NCI-H82 (cell line): ENCODE data around the gene AJUBA.
"Not testable (repeated sequence)": the region's sequence is repeated elsewhere in the genome, so short reads cannot be mapped to it uniquely, and the experiment has no call there.

Experiments used
- DNase-seq: peaks from one replicate; lab custom pipeline; 2025; lab: John Stamatoyannopoulos, UW

Gene AJUBA

GRCh38 chr14:23006188-23006534 lies 23.8 kb upstream of the AJUBA start:
- no peak for DNase-seq

- no peak for DNase-seq
Measured at GRCh38 chr14:23005451-23006187, 23.3 kb upstream of the AJUBA start.

GRCh38 chr14:23004274-23004673 lies 21.9 kb upstream of the AJUBA start:
- not testable (repeated sequence) for DNase-seq

GRCh38 chr14:23002592-23002991 lies 20.2 kb upstream of the AJUBA start:
- no peak for DNase-seq

- DNase-seq, result no peak
Measured at GRCh38 chr14:23000860-23001259, 18.5 kb upstream of the AJUBA start.

DNA sequence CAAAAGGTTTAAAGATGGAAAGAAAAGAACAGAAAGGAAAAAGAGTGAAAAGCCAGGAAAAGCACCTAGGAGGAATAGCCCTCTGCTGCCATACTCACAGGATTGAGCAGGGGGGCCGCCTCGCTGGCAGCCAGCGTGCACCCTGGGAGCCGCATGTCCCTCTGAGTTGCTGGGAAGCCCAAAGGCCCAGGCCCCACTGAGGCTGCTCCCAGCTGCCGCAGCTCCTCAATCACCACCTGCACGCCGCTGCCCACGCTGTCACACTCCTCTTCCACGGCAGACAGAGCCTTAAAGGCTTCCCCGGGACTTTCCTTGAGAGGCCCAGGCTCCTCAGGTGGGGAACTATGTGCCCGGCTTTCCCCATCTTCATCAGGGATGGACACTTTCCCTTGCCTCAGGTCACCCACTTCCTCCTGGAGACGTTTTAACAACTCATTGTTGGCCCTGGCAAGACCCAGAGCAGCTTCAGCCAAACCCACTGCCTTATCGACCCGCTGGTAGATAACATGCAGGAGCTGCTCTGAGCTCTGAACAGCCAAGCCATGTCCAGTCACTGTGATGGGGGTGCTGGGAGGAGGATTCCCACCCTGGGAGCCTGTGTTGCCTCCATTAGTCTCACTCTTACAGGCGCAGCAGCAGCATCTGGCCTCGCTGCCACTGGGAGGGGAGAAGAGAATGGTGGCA lies 16.1 kb upstream of the AJUBA start:
- no peak for DNase-seq

DNA sequence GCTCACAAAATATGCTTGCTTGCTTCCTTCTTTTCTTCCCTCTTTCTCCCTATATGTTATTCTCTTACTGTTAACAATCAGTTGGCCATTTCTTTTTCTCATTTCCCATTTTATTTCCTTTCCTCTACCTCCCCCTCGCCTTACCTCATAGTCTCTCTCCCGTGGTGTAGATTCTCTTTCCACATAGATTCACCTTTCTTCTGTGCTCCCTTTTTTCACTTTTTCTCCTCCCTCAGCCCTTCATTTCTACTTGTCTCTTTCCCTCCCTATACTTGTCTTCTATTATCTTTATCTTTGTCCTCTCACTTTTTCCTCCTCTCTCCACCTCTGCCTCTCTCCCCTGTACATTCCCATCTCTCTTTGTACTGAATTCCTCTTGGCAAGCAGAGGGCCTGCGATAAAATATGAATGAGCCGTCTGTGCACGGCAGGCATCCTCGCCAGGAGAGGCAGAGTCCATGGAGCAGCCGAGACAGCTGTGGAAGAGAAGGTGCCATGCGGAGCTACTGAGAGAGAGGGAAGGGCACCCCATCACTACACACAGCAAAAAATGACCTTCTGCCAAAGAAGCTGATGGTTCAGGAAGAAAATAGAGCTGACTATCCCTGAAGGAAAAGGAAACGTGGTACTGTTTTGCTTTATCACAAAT lies 15.4 kb upstream of the AJUBA start:
- no peak for DNase-seq

DNA sequence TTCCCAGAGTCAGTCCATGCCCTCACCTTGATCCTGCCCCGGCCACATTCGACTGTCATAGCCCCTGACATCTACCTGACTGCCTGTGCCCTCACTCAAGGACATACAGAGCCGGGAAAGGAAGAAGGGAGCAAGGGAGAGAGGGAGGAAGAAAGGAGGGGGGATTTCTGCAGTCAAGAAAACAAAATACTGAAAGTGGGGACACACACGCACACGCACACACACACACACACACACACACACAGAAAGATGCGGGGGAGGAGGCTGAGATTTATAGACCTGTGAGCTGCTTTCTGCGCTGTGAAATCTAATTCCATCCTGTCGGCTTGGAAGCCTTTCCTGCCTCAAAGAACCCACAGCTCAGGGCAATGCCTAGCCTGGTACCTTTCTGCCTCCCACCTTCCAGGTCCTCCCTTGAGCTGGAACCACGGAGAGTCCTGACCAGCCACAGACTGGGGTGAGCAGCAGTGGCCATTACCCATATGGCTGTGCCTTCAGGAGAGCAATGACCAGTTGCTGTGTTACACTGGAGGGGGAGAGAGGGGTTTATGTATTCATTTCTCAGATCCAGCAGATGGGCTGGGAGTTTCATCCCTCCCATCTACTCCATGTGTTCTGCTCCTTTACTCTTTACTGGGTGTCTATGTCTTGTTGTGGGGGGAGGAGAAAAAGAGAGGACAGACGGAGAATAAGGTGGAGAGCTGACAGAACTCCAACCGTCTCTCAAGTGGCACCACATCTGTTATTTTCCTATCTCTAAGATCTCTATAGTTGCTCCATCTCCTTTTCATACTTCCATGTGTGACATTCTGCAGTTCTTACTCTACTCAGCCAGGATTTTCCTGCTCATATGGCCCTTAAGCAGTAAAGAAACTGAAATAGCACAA lies 14.7 kb upstream of the AJUBA start:
- peak; percentile 81 for DNase-seq

DNA sequence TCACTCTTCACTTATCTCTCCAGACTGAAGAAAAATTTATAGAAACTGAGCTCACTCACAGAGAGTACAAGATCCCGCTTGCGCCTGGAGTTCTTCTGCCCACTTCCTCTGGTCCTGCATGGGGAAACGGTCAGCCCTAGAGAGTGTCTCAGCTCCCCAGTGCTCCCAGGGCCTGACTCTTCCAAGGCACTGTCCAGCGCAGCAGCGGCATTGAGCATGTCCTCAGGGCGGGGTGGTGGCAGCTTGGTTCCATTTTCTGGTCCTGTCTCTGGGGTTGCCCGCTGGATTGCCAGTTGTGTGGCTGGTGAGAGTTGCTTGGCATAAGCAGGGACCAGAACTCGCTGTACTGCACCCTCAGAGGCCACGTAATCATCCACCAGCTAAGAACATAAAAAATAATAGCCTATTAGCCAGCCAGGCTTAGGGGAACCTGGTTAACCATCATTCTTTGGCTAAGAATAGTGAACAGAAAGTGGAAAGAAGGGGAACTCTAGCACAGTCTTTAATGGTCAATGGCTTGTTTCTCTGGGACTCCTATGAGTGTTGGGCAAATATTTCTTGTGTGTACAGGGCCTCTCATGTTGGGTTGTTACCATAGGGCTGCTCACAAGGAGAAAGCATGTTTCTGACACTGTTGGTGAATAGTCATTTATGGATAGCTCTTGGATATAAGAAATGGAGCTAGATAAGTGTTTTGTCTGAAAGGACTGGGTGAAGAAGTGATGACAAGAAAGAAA lies 13.7 kb upstream of the AJUBA start:
- no peak for DNase-seq

GRCh38 chr14:22994762-22995275 lies 12.5 kb upstream of the AJUBA start:
- peak; percentile 67 for DNase-seq

GRCh38 chr14:22993517-22993916 lies 11.2 kb upstream of the AJUBA start:
- DNase-seq, result no peak

DNA sequence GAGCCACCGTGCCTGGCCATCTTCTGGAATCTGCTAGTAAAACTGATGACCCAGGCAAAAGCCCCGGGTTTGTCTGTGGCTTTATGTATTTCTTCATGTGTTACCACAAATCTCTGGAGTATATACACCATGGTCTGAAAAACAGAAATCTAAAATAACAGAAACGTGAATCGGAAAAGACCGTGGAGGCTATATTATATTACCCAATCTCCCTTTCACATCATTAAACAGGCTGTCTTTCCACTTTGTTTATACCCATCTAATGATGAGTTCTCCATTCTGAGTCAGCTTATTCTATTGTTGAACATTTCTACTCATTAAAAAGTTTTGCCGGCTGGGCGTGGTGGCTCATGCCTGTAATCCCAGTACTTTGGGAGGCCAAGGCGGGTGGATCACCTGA lies 9.5 kb upstream of the AJUBA start:
- no peak for DNase-seq

GRCh38 chr14:22987291-22987690 lies 4.9 kb upstream of the AJUBA start:
- no peak for DNase-seq

DNA sequence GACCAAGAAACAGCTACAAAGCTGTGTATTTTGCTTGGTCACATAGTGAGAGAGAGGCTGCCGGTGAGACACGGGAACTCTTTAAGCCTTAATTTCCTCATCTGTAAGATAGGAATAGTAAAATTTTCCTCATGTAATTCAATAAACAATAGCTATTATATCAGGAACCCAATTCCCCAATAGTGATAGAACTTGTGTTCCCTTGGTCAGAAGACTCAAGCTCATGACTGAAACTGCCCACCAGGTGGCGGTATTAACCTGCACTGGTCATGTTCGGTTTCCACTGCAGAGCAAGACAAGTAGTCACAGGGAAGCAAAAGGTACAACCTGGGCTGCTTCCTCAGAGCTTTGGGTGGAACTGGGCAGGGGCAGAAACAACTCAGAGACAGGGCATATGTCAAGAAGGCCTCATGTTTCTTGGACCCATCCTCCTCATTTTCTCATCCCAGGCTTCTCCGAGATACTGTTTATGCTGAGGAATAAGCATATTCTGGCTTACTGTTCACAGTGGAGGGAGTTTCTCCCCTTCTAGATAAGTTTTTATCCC lies 4.2 kb upstream of the AJUBA start:
- peak; percentile 86 for DNase-seq

DNA sequence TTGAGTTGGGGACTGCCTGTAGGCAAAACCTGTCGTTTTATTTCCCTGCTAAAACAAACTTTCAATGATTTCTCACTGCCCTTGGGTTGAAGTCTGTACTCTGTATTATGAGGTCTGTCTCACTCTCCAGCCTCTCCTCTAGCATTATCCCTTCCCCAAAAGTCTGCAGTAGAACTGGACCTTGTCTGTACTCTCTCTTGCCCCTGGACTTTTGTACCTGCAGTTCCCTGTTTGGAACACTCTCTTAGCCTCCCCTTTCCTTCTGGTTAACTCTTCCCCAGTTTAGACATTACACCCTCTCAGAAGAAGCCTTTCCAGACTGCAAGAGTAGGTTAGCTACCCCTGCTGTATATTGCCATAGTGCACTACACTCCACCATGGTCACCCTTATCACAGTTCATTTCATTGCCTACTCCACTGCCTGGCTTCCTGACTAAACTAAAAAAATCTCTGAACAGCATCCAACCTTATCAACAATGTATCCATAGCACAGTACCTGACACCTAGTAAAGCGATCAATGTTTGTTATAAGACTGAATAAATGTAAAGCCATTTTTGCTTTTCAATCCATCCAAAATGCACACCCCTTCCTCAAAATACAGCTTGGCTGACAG lies 3.6 kb upstream of the AJUBA start:
- no peak for DNase-seq

GRCh38 chr14:22984959-22985658 lies 2.8 kb upstream of the AJUBA start:
- no peak for DNase-seq

GRCh38 chr14:22981876-22982476 lies 375 bp downstream of the AJUBA start:
- no peak for DNase-seq

DNA sequence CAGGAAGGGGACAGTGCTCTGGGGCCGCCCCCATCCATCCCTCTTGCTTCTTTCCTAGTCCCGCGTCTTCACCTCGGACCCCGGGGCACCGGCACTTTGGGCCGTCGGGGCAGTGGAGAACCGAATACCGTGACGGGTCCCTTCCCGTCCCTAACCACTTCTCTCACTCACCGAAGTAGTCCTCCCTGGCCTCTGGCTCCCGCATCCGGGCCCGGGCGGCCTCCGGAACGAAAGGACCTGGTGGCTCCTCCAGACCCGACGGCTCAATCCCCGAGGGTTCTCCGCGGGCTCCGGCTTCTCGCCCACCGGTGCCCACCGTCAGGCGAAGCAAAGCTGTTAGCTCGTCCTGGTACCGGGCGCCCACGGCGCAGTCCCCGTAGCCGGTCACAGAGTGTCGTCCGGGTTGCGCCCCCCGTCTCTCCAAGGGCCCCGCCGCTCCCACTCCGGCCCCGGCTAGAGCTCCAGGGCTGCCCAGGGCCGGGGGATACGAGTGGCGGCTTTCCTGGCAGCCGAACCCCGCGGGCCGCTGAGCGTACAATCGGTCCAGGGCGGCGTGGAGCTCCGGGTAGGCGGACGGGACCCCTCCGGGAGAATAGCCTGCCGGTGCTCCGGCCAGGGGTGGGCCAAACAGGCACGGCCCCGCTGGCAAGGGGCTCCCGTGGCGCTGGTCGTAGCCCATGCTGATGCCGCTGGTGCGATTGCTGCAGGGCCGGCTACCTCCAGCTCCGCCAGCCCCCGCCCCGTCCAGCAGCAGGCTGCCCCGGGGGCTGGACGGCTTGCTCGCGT lies 1.1 kb downstream of the AJUBA start:
- DNase-seq, result no peak

DNA sequence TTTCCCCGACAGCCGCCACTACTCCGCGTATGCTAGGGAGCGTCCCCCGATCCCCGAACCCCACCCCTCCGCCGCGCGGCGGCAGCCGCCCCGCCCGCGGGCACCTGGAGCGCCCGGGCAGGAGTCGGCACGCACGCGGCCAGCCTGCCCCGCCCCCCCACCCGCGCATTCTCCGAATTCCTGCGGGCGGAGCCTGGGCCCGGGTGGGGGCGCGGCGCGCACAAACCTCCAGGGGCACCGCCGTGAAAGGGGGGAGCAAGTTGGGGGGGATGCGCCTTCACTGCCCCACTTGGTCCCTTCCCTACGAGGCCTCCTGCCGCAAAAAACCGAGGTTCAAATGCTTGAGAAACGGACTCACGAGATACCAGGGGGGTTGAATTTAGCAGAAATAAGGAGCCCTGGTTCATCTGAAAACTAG lies 1.7 kb downstream of the AJUBA start:
- DNase-seq, result no peak
